ENCODE data around the gene HCN2. TPM values are rescaled to one million over a fixed set of nuclear protein-coding genes. Genes with fewer than 3 reads are reported as not detected.
A peak's percentile ranks its signal among the peaks of the same experiment; 100 is the strongest.

The HCN2 gene
- total and polyA plus RNA-seq, 9 of the 15 experiments (the other 6 are each of a cell fraction or from before 2014, with no cell fraction given) = 0.29 to 4.2 (median 0.82) TPM; not detected in 2

DNA sequence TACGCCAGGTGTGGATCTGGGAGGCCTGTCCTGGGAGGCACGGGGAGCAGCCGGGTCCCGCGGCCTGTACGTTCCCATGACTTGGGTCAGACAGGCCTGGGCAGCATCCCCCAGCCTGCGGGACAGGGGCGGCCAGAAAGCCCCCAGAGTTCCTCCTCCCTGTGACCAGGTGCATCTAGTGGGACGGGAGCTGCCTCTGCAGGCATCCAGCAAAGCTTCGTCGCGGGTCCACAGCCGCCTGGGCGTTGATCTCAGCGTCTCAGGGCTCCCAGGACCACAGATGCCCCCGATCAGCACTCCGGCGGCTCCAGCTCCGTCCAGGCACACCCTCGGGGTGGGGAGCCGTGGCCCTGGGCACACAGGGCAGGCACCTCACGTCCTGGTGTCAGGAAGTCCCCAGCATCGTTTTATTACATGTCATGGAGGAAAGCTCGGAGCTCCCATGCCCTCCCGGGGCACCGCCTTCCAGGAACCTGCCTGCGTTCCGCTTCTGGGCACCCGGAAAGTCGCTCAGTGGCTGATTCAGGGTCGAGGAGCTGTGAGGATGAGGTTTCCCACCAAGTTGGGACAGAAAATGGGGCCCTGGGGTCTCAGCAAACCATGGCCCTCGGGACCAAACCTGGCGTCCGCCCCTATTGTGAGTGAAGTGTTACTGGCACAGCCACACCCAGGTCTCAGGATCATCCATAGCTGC lies 47.4 kb upstream of the HCN2 start:
- peak overlapping the region in 1 of 2 experiments; percentile 17; a peak in 1 of 4 replicates for H3K9ac ChIP-seq (ENCODE audit: insufficient read depth in 1 of 2, low read depth in 2 of 2, low read length in 2 of 2)
- no TSS peak for BruUV-seq (replicated peaks)
- FAIRE-seq (no peak), ATAC-seq (peak; percentile 12), DNase-seq (ENCODE audit: extremely low read depth in 1 of 4, low spot score in 3 of 4) (no peak)
- intact Hi-C loops (cut with micrococcal nuclease) = no loop called here
- H3K79me2 ChIP-seq (ENCODE audit: control insufficient read depth, insufficient read depth, low read length) = no peaks in the 10 kb centered on the region
- no peak overlapping the region for H3K4me2 ChIP-seq (ENCODE audit: insufficient read depth, low read length)
- H3K4me1 ChIP-seq (replicated peaks in 1 of 2; ENCODE audit: control insufficient read depth in 2 of 2, insufficient read depth in 2 of 2, low read length in 2 of 2) = peaks cover 8 to 45% of the 10 kb centered on the region in 2 experiments
- no peak overlapping the region for H2AFZ ChIP-seq (ENCODE audit: low read depth, low read length)
- H3K4me3 ChIP-seq = no peak overlapping the region
- H3K9me1 ChIP-seq (ENCODE audit: control insufficient read depth, insufficient read depth, low read length) = no peaks in the 10 kb centered on the region
- POLR2A ChIA-PET = interaction anchor here (0.6 to 1.5 kb wide), 8 partner anchors 9 to 931 kb away, joined by 3 to 12 read pairs (median 3); partner anchors contain the start of gene CDC34
- H3K9me3 ChIP-seq (replicated peaks; ENCODE audit: control insufficient read depth, insufficient read depth, low read depth, low read length) = no peaks in the 10 kb centered on the region
- in situ Hi-C loops (cut with MboI) = no loop called here
- WGBS (ENCODE audit: insufficient coverage, low coverage, missing lambda C conversion rate) = 89% methylated on average over 26 of the region's 34 CpGs
- CTCF ChIA-PET (ENCODE audit: low intra/inter-chr PET ratio) = no interaction called here
- peaks cover 44% of the 10 kb centered on the region; the same call in 2 of the 3 replicates for H3K36me3 ChIP-seq (ENCODE audit: control insufficient read depth, insufficient read depth, low read length)
- no peak overlapping the region for H3K27ac ChIP-seq (ENCODE audit: extremely low read depth, low read depth, low read length)
- no peaks in the 10 kb centered on the region; the same call in 1 of the 2 replicates for H4K20me1 ChIP-seq (replicated peaks; ENCODE audit: control insufficient read depth, insufficient read depth, low read length)
- no peaks in the 10 kb centered on the region for H3K27me3 ChIP-seq (ENCODE audit: control insufficient read depth in 2 of 2, insufficient read depth in 2 of 2, low read length in 2 of 2)
- TF ChIP-seq, protein P1, sequence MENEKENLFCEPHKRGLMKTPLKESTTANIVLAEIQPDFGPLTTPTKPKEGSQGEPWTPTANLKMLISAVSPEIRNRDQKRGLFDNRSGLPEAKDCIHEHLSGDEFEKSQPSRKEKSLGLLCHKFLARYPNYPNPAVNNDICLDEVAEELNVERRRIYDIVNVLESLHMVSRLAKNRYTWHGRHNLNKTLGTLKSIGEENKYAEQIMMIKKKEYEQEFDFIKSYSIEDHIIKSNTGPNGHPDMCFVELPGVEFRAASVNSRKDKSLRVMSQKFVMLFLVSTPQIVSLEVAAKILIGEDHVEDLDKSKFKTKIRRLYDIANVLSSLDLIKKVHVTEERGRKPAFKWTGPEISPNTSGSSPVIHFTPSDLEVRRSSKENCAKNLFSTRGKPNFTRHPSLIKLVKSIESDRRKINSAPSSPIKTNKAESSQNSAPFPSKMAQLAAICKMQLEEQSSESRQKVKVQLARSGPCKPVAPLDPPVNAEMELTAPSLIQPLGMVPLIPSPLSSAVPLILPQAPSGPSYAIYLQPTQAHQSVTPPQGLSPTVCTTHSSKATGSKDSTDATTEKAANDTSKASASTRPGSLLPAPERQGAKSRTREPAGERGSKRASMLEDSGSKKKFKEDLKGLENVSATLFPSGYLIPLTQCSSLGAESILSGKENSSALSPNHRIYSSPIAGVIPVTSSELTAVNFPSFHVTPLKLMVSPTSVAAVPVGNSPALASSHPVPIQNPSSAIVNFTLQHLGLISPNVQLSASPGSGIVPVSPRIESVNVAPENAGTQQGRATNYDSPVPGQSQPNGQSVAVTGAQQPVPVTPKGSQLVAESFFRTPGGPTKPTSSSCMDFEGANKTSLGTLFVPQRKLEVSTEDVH (IDR thresholded peaks at IDR 0.05; ENCODE audit: low read depth, partially characterized antibody) = peak; percentile 23
- no peak for TF ChIP-seq ZBED1 (IDR thresholded peaks at IDR 0.05)
- TF ChIP-seq SNIP1 (IDR thresholded peaks at IDR 0.05; ENCODE audit: low read depth) = no peak
- no peak for TF ChIP-seq ZNF263 (CRISPR knock-in tag; IDR thresholded peaks at IDR 0.05; ENCODE audit: borderline replicate concordance)
- no peak for TF ChIP-seq ZBTB2 (IDR thresholded peaks at IDR 0.05)
- no peak for TF ChIP-seq ZNF197 (CRISPR knock-in tag; IDR thresholded peaks at IDR 0.05; ENCODE audit: low read depth)
- TF ChIP-seq ZNF699 (CRISPR knock-in tag; IDR thresholded peaks at IDR 0.05; ENCODE audit: insufficient replicate concordance) = no peak
- TF ChIP-seq POLR2G (IDR thresholded peaks at IDR 0.05; ENCODE audit: low read depth, low read length) = peak; percentile 70
- no peak for TF ChIP-seq FOSL1 (tag; conservative IDR thresholded peaks at IDR 0.05)
- no peak for TF ChIP-seq ATF4 (CRISPR knock-in tag; IDR thresholded peaks at IDR 0.05)
- TF ChIP-seq MYNN (IDR thresholded peaks at IDR 0.05) = no peak
- TF ChIP-seq MYNN (CRISPR knock-in tag; IDR thresholded peaks at IDR 0.05) = no peak
- TF ChIP-seq HDAC1 (IDR thresholded peaks at IDR 0.05) = no peak
- 0 out of 2 replicates have a peak, but pooled peaks have one; percentile 58 for TF ChIP-seq RBM14 (IDR thresholded peaks at IDR 0.05; ENCODE audit: borderline replicate concordance, insufficient read depth, low read depth, low read length)
- TF ChIP-seq, protein P2, sequence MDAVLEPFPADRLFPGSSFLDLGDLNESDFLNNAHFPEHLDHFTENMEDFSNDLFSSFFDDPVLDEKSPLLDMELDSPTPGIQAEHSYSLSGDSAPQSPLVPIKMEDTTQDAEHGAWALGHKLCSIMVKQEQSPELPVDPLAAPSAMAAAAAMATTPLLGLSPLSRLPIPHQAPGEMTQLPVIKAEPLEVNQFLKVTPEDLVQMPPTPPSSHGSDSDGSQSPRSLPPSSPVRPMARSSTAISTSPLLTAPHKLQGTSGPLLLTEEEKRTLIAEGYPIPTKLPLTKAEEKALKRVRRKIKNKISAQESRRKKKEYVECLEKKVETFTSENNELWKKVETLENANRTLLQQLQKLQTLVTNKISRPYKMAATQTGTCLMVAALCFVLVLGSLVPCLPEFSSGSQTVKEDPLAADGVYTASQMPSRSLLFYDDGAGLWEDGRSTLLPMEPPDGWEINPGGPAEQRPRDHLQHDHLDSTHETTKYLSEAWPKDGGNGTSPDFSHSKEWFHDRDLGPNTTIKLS (IDR thresholded peaks at IDR 0.05; ENCODE audit: borderline replicate concordance, low read depth) = no peak
